Natural killer cell (primary cell): Measurements from ENCODE around the gene MIPEP. TPM values are rescaled to one million over a fixed set of nuclear protein-coding genes. Genes with fewer than 3 reads are reported as not detected.

Experiments used
- ATAC-seq, 3 donors: fragments of 150-1000 bp in 2 of 3; fragments of 200-7000 bp in 1 of 3; cut with Tn5 transposase; 1 replicate in 1 of 3; 2 replicates in 2 of 3; pipeline ENCODE4 v1.10.0; 2021; ENCODE audit warnings: mild to moderate bottlenecking in 2 of 3, moderate library complexity in 2 of 3
- DNase-seq, 2 donors: peaks; one replicate each; pipeline versions ENCODE4 v3.0.0 to v3.0.0-alpha.2; 2013 to 2021; ENCODE audit warnings: mixed read lengths in 1 of 2
- H3K27ac ChIP-seq: one replicate; pipeline ENCODE4 v1.5.1; 2013; ENCODE audit warnings: mild to moderate bottlenecking, low read length
- H3K27me3 ChIP-seq: one replicate; pipeline ENCODE4 v1.6.1; 2013; ENCODE audit warnings: low read length; ENCODE audit not compliant: control insufficient read depth, insufficient read depth
- H3K36me3 ChIP-seq: one replicate; pipeline ENCODE4 v1.6.1; 2013; ENCODE audit warnings: low read length; ENCODE audit not compliant: control insufficient read depth, insufficient read depth
- H3K4me1 ChIP-seq: one replicate; pipeline ENCODE4 v1.6.1; 2013; ENCODE audit warnings: low read length; ENCODE audit not compliant: control insufficient read depth, insufficient read depth
- H3K4me3 ChIP-seq: one replicate; pipeline ENCODE4 v1.5.1; 2013; ENCODE audit warnings: low read length
- H3K9me3 ChIP-seq: one replicate; pipeline ENCODE4 v1.6.1; 2013; ENCODE audit warnings: low read length; ENCODE audit not compliant: control insufficient read depth, insufficient read depth
- H3K27ac Mint-ChIP-seq, 2 donors: one replicate each; pipeline ENCODE4 v1.8.0; 2022; ENCODE audit warnings: mild to moderate bottlenecking in 2 of 2, mixed read lengths in 2 of 2, moderate library complexity in 1 of 2
- H3K27me3 Mint-ChIP-seq, 2 donors: one replicate each; pipeline ENCODE4 v1.8.0; 2022; ENCODE audit warnings: low read depth in 2 of 2, mixed read lengths in 2 of 2
- H3K36me3 Mint-ChIP-seq: one replicate; pipeline ENCODE4 v1.8.0; 2022; ENCODE audit warnings: mixed read lengths
- H3K4me1 Mint-ChIP-seq, 2 donors: one replicate each; pipeline ENCODE4 v1.8.0; 2022; ENCODE audit warnings: mixed read lengths in 2 of 2
- H3K4me3 Mint-ChIP-seq: one replicate; pipeline ENCODE4 v1.8.0; 2022; ENCODE audit warnings: mild to moderate bottlenecking, moderate library complexity, mixed read lengths
- H3K9me3 Mint-ChIP-seq, 2 donors: one replicate each; pipeline ENCODE4 v1.8.0; 2022; ENCODE audit warnings: mixed read lengths in 2 of 2
- CTCF ChIP-seq: fragments of 200-600 bp; IDR thresholded peaks from one replicate; pipeline ENCODE4 v1.8.0; 2022; ENCODE audit warnings: antibody characterized with exemption
- WGBS: methylation state at CpG from one replicate; pipeline ENCODE4 v1.1.7; 2013; ENCODE audit warnings: missing lambda C conversion rate; ENCODE audit not compliant: insufficient coverage; 5-methylcytosine and 5-hydroxymethylcytosine counted together
- intact Hi-C: fragments of 100-400 bp; cut with micrococcal nuclease; formaldehyde crosslinking; loops from one replicate; pipeline ENCODE4 v1.14.2; 2022
- total RNA-seq, 4 donors: library from RNA; stranded (reverse); fragments of 120-200 nt in 1 of 4; gene quantifications; one replicate each; pipeline versions ENCODE4 v1.2.3 to v1.2.4, GENCODE V29; 2013 to 2022

Gene MIPEP
- total RNA-seq, 3 donors from 2014 or later (not counting 1 experiment from before 2014, with no cell fraction given), result 9.7 to 10.1 (median 9.7) TPM

- no peaks in the 10 kb centered on the region for H3K9me3 Mint-ChIP-seq
- WGBS, result 93% methylated on average over 3 of the region's 3 CpGs
- H3K27me3 Mint-ChIP-seq, result no peaks in the 10 kb centered on the region
- no peak for ATAC-seq
- H3K4me3 Mint-ChIP-seq, result no peak overlapping the region
- no peak for TF ChIP-seq CTCF
- Histone ChIP-seq H3K27me3 (no peaks in the 10 kb centered on the region), H3K36me3 (no peaks in the 10 kb centered on the region), H3K4me3 (no peak overlapping the region), H3K4me1 (no peaks in the 10 kb centered on the region), H3K9me3 (no peaks in the 10 kb centered on the region), H3K27ac (no peak overlapping the region)
- H3K36me3 Mint-ChIP-seq, result no peaks in the 10 kb centered on the region
- no peak overlapping the region for H3K27ac Mint-ChIP-seq
- no peak for DNase-seq
- peaks cover 7% of the 10 kb centered on the region in 2 donors for H3K4me1 Mint-ChIP-seq
- intact Hi-C loops, result no loop called here
These were observed 149.6 kb downstream of the MIPEP start for GRCh38 chr13:23739596-23739995.

- Mint-ChIP-seq H3K9me3 (no peaks in the 10 kb centered on the region), H3K4me1 (no peaks in the 10 kb centered on the region), H3K36me3 (no peaks in the 10 kb centered on the region), H3K27me3 (no peaks in the 10 kb centered on the region), H3K4me3 (no peak overlapping the region), H3K27ac (no peak overlapping the region)
- Histone ChIP-seq H3K9me3 (no peaks in the 10 kb centered on the region), H3K4me1 (no peaks in the 10 kb centered on the region), H3K4me3 (no peak overlapping the region), H3K36me3 (no peaks in the 10 kb centered on the region), H3K27me3 (no peaks in the 10 kb centered on the region), H3K27ac (no peak overlapping the region)
- ATAC-seq (no peak), DNase-seq (no peak)
- 94% methylated on average over 5 of the region's 5 CpGs for WGBS
- TF ChIP-seq CTCF, result no peak
- intact Hi-C loops, result no loop called here
These were observed 152.7 kb downstream of the MIPEP start for GRCh38 chr13:23736541-23736940.

GRCh38 chr13:23735329-23735728 is 153.9 kb downstream of the MIPEP start:
- Histone ChIP-seq H3K36me3 (no peaks in the 10 kb centered on the region), H3K27ac (no peak overlapping the region), H3K4me1 (no peaks in the 10 kb centered on the region), H3K4me3 (no peak overlapping the region), H3K9me3 (no peaks in the 10 kb centered on the region), H3K27me3 (no peaks in the 10 kb centered on the region)
- Mint-ChIP-seq H3K36me3 (no peaks in the 10 kb centered on the region), H3K27me3 (no peaks in the 10 kb centered on the region), H3K27ac (no peak overlapping the region), H3K4me3 (no peak overlapping the region), H3K4me1 (no peaks in the 10 kb centered on the region), H3K9me3 (no peaks in the 10 kb centered on the region)
- no peak for DNase-seq
- 60% methylated on average over 2 of the region's 2 CpGs for WGBS
- TF ChIP-seq CTCF, result no peak
- no peak for ATAC-seq
- intact Hi-C loops, result no loop called here

- Histone ChIP-seq H3K27me3 (no peaks in the 10 kb centered on the region), H3K9me3 (no peaks in the 10 kb centered on the region), H3K36me3 (peaks cover 7% of the 10 kb centered on the region), H3K27ac (no peak overlapping the region), H3K4me1 (no peaks in the 10 kb centered on the region), H3K4me3 (no peak overlapping the region)
- 92% methylated on average over 2 of the region's 3 CpGs for WGBS
- Mint-ChIP-seq H3K36me3 (no peaks in the 10 kb centered on the region), H3K9me3 (no peaks in the 10 kb centered on the region), H3K4me3 (no peak overlapping the region), H3K27me3 (no peaks in the 10 kb centered on the region), H3K4me1 (no peaks in the 10 kb centered on the region), H3K27ac (no peak overlapping the region)
- no peak for TF ChIP-seq CTCF
- intact Hi-C loops, result no loop called here
- no peak for ATAC-seq
- no peak for DNase-seq
These were observed 157.5 kb downstream of the MIPEP start for GRCh38 chr13:23731709-23732108.
